Mesothelial cell of epicardium (in vitro differentiated cells): Measurements from ENCODE around the gene RBM19. TPM values are rescaled to one million over a fixed set of nuclear protein-coding genes. Genes with fewer than 3 reads are reported as not detected.

Experiments
- DNase-seq, 2 experiments: peaks; one replicate each; pipeline ENCODE4 v3.0.0; 2021; ENCODE audit warnings: low spot score in 2 of 2; ENCODE audit not compliant: unreplicated experiment in 2 of 2
- H3K27ac Mint-ChIP-seq: 2 replicates; pipeline ENCODE4 v1.8.0; 2021; ENCODE audit warnings: mixed read lengths
- H3K27me3 Mint-ChIP-seq: 2 replicates; pipeline ENCODE4 v1.8.0; 2021; ENCODE audit warnings: low read depth, mixed read lengths
- H3K36me3 Mint-ChIP-seq: 2 replicates; pipeline ENCODE4 v1.8.0; 2021; ENCODE audit warnings: mixed read lengths
- H3K4me1 Mint-ChIP-seq: 2 replicates; pipeline ENCODE4 v1.8.0; 2021; ENCODE audit warnings: mixed read lengths
- H3K4me3 Mint-ChIP-seq: 2 replicates; pipeline ENCODE4 v1.8.0; 2021; ENCODE audit warnings: mild to moderate bottlenecking, moderate library complexity, mixed read lengths
- H3K9me3 Mint-ChIP-seq: 2 replicates; pipeline ENCODE4 v1.8.0; 2021; ENCODE audit warnings: mixed read lengths
- total RNA-seq: library from RNA; stranded (reverse); gene quantifications from 3 replicates; pipeline ENCODE4 v1.2.1, GENCODE V29; 2021
- TF ChIP-seq, protein P1 (sequence below): fragments of 200-600 bp; sonication (generic); IDR thresholded peaks from one replicate; pipeline ENCODE4 v1.5.0; 2021; ENCODE audit warnings: antibody characterized with exemption; ENCODE audit not compliant: unreplicated experiment

Gene RBM19
- total RNA-seq, 1 donor from 2014 or later, result 43.4 TPM

DNA sequence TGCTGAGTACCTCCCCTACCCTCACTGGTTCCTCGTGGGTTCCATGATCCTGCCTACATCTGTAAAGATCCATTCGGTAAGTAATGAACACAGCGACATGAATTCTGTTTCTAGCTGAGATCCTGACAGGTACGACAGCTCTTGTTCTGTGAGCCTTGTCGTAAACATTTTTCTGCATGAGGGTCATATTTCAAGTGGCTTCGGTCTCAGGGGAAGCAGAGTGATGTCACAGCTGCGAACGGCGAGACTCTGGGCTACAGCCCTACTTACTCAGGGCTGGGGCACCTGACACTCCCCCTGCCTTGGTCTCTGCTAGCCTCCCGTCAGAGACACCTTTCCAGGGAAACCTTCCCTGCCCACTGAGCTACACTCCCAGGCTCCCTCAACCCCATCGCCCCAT is 85.8 kb downstream of the RBM19 start:
- H3K27me3 Mint-ChIP-seq, result no peaks in the 10 kb centered on the region
- TF ChIP-seq, protein P1, sequence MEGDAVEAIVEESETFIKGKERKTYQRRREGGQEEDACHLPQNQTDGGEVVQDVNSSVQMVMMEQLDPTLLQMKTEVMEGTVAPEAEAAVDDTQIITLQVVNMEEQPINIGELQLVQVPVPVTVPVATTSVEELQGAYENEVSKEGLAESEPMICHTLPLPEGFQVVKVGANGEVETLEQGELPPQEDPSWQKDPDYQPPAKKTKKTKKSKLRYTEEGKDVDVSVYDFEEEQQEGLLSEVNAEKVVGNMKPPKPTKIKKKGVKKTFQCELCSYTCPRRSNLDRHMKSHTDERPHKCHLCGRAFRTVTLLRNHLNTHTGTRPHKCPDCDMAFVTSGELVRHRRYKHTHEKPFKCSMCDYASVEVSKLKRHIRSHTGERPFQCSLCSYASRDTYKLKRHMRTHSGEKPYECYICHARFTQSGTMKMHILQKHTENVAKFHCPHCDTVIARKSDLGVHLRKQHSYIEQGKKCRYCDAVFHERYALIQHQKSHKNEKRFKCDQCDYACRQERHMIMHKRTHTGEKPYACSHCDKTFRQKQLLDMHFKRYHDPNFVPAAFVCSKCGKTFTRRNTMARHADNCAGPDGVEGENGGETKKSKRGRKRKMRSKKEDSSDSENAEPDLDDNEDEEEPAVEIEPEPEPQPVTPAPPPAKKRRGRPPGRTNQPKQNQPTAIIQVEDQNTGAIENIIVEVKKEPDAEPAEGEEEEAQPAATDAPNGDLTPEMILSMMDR, result no peak
- H3K27ac Mint-ChIP-seq, result no peak overlapping the region
- no peak for DNase-seq
- peaks cover 24% of the 10 kb centered on the region for H3K36me3 Mint-ChIP-seq
- no peak overlapping the region for H3K4me3 Mint-ChIP-seq
- H3K9me3 Mint-ChIP-seq, result peaks cover 12% of the 10 kb centered on the region
- peaks cover 5% of the 10 kb centered on the region for H3K4me1 Mint-ChIP-seq

DNA sequence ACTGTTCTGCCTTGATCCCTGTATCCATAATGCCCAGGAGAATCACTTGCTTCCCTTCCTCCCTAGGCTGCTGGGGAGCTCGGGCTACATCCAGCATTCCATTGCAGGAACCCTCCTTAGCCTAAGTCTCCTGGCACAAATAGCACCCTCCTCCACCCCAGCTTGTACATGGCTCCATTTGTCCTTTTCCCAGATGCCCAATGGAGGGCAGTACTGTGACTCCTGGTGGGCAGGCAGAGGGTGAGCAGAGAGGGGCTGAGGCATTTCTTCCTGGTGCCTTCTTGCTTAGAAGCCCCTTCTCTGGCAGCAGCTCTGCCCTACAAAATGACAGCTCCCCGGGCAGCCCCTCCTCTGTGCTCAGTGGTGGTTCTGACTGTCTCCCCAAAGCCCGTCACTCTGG is 86.5 kb downstream of the RBM19 start:
- peaks cover 18% of the 10 kb centered on the region for H3K36me3 Mint-ChIP-seq

DNA sequence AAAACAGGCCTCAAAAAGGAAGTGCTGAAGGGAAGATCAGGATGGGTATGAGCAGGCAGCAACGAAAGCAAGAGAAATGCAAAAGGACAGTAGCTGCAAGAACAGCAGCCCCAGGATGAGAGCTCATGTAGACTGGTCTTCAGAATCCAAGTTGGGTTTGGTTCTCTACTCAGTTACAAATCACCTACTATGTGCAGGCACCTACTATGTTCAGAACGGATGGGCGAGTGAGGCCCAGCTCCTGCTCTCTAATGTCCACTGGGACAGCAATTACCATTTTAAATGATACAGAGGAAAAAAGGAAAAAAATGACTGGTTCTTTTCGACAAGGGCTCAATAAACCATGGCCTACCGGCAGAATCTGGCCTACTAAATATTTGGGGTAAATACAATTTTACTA is 88.5 kb downstream of the RBM19 start:
- Mint-ChIP-seq H3K27me3 (no peaks in the 10 kb centered on the region), H3K27ac (no peak overlapping the region), H3K4me1 (peaks cover 5% of the 10 kb centered on the region), H3K4me3 (no peak overlapping the region), H3K9me3 (no peaks in the 10 kb centered on the region), H3K36me3 (peaks cover 14% of the 10 kb centered on the region)
- no peak for DNase-seq
- TF ChIP-seq, protein P1, result no peak

More for the DNA sequence above, 86.5 kb downstream of the RBM19 start:
- Mint-ChIP-seq H3K4me1 (peaks cover 5% of the 10 kb centered on the region), H3K27me3 (no peaks in the 10 kb centered on the region), H3K27ac (no peak overlapping the region), H3K4me3 (no peak overlapping the region), H3K9me3 (peaks cover 5% of the 10 kb centered on the region)
- DNase-seq, result no peak
- TF ChIP-seq, protein P1, result no peak

DNA sequence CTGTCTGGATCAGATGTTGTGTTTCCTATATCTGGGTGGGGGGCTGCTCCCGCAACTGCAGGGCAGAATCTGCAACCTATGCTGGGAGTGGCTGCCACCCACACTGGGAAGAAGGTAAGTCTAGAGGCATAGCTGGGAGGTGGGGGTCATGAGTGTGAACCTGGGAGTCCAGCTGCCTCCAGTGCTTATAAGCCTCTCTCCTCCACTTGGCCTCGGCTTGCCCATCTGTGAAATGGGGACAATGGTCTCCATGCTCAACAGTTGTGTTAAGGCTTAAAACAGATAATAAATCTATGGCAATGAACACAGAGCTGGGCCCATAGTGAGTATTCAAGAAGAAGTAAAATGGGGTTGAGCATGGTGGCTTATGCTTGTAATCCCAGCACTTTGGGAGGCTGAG is 90.0 kb downstream of the RBM19 start:
- TF ChIP-seq, protein P1, result no peak
- Mint-ChIP-seq H3K27me3 (no peaks in the 10 kb centered on the region), H3K9me3 (no peaks in the 10 kb centered on the region), H3K4me3 (no peak overlapping the region), H3K27ac (no peak overlapping the region), H3K4me1 (peaks cover 5% of the 10 kb centered on the region), H3K36me3 (peaks cover 18% of the 10 kb centered on the region)
- no peak for DNase-seq

DNA sequence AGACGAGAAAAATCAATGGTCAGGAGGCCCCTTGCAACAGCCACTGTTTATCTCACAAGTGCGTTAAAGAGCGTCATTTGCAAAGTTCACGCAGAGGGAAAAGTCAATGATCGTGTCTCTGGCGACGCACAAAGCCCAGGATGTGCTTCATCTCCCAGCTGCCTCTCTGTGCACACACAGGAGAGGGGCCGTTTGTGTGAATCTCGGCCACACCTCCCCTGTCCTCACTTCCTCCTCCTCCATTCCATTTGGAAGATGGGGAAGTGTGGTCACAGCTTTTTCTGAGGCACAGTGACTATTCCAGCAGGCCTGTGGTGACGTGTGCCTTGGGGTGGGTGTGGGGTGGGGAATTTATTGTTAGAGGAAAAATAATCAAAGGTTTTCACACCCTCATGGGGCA is 90.4 kb downstream of the RBM19 start:
- no peak for DNase-seq
- TF ChIP-seq, protein P1, result no peak
- Mint-ChIP-seq H3K4me1 (peaks cover 5% of the 10 kb centered on the region), H3K4me3 (no peak overlapping the region), H3K27me3 (no peaks in the 10 kb centered on the region), H3K9me3 (no peaks in the 10 kb centered on the region), H3K36me3 (peaks cover 20% of the 10 kb centered on the region), H3K27ac (peak overlapping the region; percentile 63)

DNA sequence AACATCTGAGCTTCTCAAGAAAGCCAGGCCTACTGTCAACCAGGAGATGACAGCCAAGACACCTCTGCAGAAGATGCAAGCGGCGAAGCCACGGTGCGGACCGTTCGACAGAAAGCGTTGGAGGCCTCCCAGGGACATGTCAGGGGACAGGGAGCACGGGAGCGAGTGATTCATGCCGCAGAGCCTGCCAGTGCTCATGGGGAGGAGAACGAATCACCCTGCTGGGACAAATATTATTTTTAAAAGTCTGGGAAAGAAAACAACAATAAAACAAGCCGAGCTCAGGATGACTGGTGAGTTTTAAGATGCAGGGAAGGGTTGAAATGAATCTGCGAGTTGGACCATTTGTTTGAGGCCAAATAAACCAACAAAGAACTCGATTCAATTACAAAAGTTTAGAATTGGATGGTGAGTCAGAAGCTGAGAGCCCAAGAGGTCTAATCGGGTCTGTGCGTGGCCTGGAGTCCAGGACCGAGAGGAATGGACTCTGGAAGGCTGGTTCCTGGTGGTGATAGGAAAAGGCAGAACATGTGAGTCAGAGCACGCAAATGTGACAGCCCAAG is 91.0 kb downstream of the RBM19 start:
- Mint-ChIP-seq H3K27me3 (no peaks in the 10 kb centered on the region), H3K27ac (peak overlapping the region; percentile 63), H3K9me3 (no peaks in the 10 kb centered on the region), H3K36me3 (peaks cover 20% of the 10 kb centered on the region), H3K4me1 (no peaks in the 10 kb centered on the region), H3K4me3 (no peak overlapping the region)
- TF ChIP-seq, protein P1, result no peak
- DNase-seq, result no peak
